Activated naive CD4-positive, alpha-beta T cell treated with anti-CD3 and anti-CD28 coated beads for 36 hours (primary cell): ENCODE data around the gene CKAP5. TPM values are rescaled to one million over a fixed set of nuclear protein-coding genes. Genes with fewer than 3 reads are reported as not detected.

Source experiments
- microRNA-seq: library from miRNA; unstranded; fragments of <30 nt; microRNA quantifications from one replicate; pipeline ENCODE4 v1.2.0, GENCODE V29; 2022; ENCODE audit warnings: borderline microRNAs expressed, borderline replicate concordance
- total RNA-seq, 2 experiments: library from RNA; stranded (reverse); gene quantifications; one replicate each; pipeline ENCODE4 v1.2.3, GENCODE V29; 2021

CKAP5 gene
- total RNA-seq, 2 experiments from 2014 or later, result 205 to 216 TPM

Small RNA genes lying within 50 kb of the gene (microRNA-seq; reads per million reads assigned to microRNA genes)
- gene MIR5582, result 3.8 reads per million

Other genes starting within 250 kb of the CKAP5 start
- gene HARBI1, start 229.1 kb downstream of the CKAP5 start, total RNA-seq, result 1 to 10 TPM; 2.8 to 3.1 TPM
- gene ATG13, start 228.7 kb downstream of the CKAP5 start, total RNA-seq, result 10 to 100 TPM; 54.7 to 55.6 TPM
- gene ARHGAP1, start 145.7 kb downstream of the CKAP5 start, total RNA-seq, result 10 to 100 TPM; 31.2 to 32.6 TPM
- 1 to 10 TPM; 7.3 to 7.6 TPM for gene ZNF408, start 145.2 kb downstream of the CKAP5 start, total RNA-seq
- gene F2, start 127.1 kb downstream of the CKAP5 start, total RNA-seq, result not detected
- gene LRP4, start 72.3 kb upstream of the CKAP5 start, total RNA-seq, result under 1 TPM; 0.32 to 0.52 TPM
- gene CSTPP1, start 90.5 kb upstream of the CKAP5 start, total RNA-seq, result 10 to 100 TPM; 14.0 TPM